ENCODE results near the gene EHBP1. TPM values are rescaled to one million over a fixed set of nuclear protein-coding genes. Genes with fewer than 3 reads are reported as not detected.

The EHBP1 gene
- 100 to 1,000 TPM in 1 of 4 donors, 10 to 100 TPM in 3; 42.9 to 116 (median 58.3) TPM for total RNA-seq

GRCh38 chr2:62705007-62705829 lies at the start of gene EHBP1:
TSS of gene EHBP1 (plus strand) at chr2:62705713. CDS start at chr2:62707192, 1,479 bp downstream.
- peak within 1 kb of the TSS; percentile 91 for H3K27ac ChIP-seq
- WGBS, result 1% methylated on average over 22 of the region's 45 CpGs
- no peaks in the 10 kb centered on the region for H3K9me3 ChIP-seq
- peaks cover 42% of the 10 kb centered on the region for H3K4me1 ChIP-seq
- peak; percentile 99 for DNase-seq (ENCODE audit: low spot score in 2 of 2)
- H3K4me3 ChIP-seq, result peak within 1 kb of the TSS; percentile 89
- no peaks in the 10 kb centered on the region for H3K27me3 ChIP-seq
- no peak for TF ChIP-seq EP300 (IDR thresholded peaks at IDR 0.05)
- TF ChIP-seq POLR2AphosphoS5 (IDR thresholded peaks at IDR 0.05), result peak in 1 of 3 donors; percentile 63
- TF ChIP-seq POLR2A (IDR thresholded peaks at IDR 0.05), result peak in 1 of 2 donors; percentile 30
- H3K36me3 ChIP-seq, result no peaks in the 10 kb centered on the region

- H3K4me3 ChIP-seq, result no peak overlapping the region
- H3K4me1 ChIP-seq, result peaks cover 23% of the 10 kb centered on the region
- H3K9me3 ChIP-seq, result no peaks in the 10 kb centered on the region
- no peaks in the 10 kb centered on the region for H3K27me3 ChIP-seq
- DNase-seq (ENCODE audit: low spot score in 2 of 2), result no peak
- no peak for TF ChIP-seq POLR2AphosphoS5 (IDR thresholded peaks at IDR 0.05)
- no peak for TF ChIP-seq EP300 (IDR thresholded peaks at IDR 0.05)
- TF ChIP-seq POLR2A (IDR thresholded peaks at IDR 0.05), result no peak
- TF ChIP-seq CTCF (IDR thresholded peaks at IDR 0.05), result no peak
- no peak overlapping the region for H3K27ac ChIP-seq
- H3K36me3 ChIP-seq, result no peaks in the 10 kb centered on the region
Observed at GRCh38 chr2:62657783-62658182, 47.7 kb upstream of the EHBP1 start.

GRCh38 chr2:62658891-62659290 lies 46.6 kb upstream of the EHBP1 start:
- Histone ChIP-seq H3K4me1 (peaks cover 34% of the 10 kb centered on the region), H3K27me3 (no peaks in the 10 kb centered on the region), H3K36me3 (no peaks in the 10 kb centered on the region), H3K9me3 (no peaks in the 10 kb centered on the region), H3K27ac (no peak overlapping the region), H3K4me3 (no peak overlapping the region)
- no peak for TF ChIP-seq EP300 (IDR thresholded peaks at IDR 0.05)
- TF ChIP-seq CTCF (IDR thresholded peaks at IDR 0.05), result no peak
- no peak for TF ChIP-seq POLR2AphosphoS5 (IDR thresholded peaks at IDR 0.05)
- no peak for TF ChIP-seq POLR2A (IDR thresholded peaks at IDR 0.05)
- 91% methylated on average over 2 of the region's 2 CpGs for WGBS
- DNase-seq (ENCODE audit: low spot score in 2 of 2), result no peak

GRCh38 chr2:62660087-62660486 lies 45.4 kb upstream of the EHBP1 start:
- DNase-seq (ENCODE audit: low spot score in 2 of 2), result no peak
- no peaks in the 10 kb centered on the region for H3K27me3 ChIP-seq
- WGBS, result 57% methylated on average over 2 of the region's 2 CpGs
- peaks cover 40% of the 10 kb centered on the region for H3K4me1 ChIP-seq
- H3K4me3 ChIP-seq, result no peak overlapping the region
- TF ChIP-seq POLR2AphosphoS5 (IDR thresholded peaks at IDR 0.05), result no peak
- no peak for TF ChIP-seq CTCF (IDR thresholded peaks at IDR 0.05)
- no peak for TF ChIP-seq POLR2A (IDR thresholded peaks at IDR 0.05)
- TF ChIP-seq EP300 (IDR thresholded peaks at IDR 0.05), result no peak
- H3K9me3 ChIP-seq, result no peaks in the 10 kb centered on the region
- no peaks in the 10 kb centered on the region for H3K36me3 ChIP-seq
- no peak overlapping the region for H3K27ac ChIP-seq

GRCh38 chr2:62660582-62661262 lies 44.8 kb upstream of the EHBP1 start:
- DNase-seq (ENCODE audit: low spot score in 2 of 2), result no peak
- no peaks in the 10 kb centered on the region for H3K9me3 ChIP-seq
- H3K27ac ChIP-seq, result no peak overlapping the region
- H3K4me3 ChIP-seq, result no peak overlapping the region
- TF ChIP-seq EP300 (IDR thresholded peaks at IDR 0.05), result no peak
- TF ChIP-seq POLR2AphosphoS5 (IDR thresholded peaks at IDR 0.05), result peak in 1 of 3 donors; percentile 30
- TF ChIP-seq CTCF (IDR thresholded peaks at IDR 0.05), result no peak
- no peak for TF ChIP-seq POLR2A (IDR thresholded peaks at IDR 0.05)
- WGBS, result 63% methylated on average over 2 of the region's 2 CpGs
- H3K4me1 ChIP-seq, result peaks cover 40% of the 10 kb centered on the region
- H3K36me3 ChIP-seq, result no peaks in the 10 kb centered on the region
- no peaks in the 10 kb centered on the region for H3K27me3 ChIP-seq

Measured in suprapubic skin (tissue), 4 donors.